GM19468 (cell line): ENCODE results near the gene ZNF837.
"Not testable (repeated sequence)": the region's sequence is repeated elsewhere in the genome, so short reads cannot be mapped to it uniquely, and the experiment has no call there.

Experiments used
- ATAC-seq: cut with Tn5 transposase; IDR thresholded peaks from one replicate; pipeline ENCODE4 v1.9.1; 2021; ENCODE audit warnings: mild to moderate bottlenecking, moderate library complexity, moderate number of reproducible peaks; ENCODE audit not compliant: unreplicated experiment; ENCODE audit errors: extremely low read depth

ZNF837 gene

DNA sequence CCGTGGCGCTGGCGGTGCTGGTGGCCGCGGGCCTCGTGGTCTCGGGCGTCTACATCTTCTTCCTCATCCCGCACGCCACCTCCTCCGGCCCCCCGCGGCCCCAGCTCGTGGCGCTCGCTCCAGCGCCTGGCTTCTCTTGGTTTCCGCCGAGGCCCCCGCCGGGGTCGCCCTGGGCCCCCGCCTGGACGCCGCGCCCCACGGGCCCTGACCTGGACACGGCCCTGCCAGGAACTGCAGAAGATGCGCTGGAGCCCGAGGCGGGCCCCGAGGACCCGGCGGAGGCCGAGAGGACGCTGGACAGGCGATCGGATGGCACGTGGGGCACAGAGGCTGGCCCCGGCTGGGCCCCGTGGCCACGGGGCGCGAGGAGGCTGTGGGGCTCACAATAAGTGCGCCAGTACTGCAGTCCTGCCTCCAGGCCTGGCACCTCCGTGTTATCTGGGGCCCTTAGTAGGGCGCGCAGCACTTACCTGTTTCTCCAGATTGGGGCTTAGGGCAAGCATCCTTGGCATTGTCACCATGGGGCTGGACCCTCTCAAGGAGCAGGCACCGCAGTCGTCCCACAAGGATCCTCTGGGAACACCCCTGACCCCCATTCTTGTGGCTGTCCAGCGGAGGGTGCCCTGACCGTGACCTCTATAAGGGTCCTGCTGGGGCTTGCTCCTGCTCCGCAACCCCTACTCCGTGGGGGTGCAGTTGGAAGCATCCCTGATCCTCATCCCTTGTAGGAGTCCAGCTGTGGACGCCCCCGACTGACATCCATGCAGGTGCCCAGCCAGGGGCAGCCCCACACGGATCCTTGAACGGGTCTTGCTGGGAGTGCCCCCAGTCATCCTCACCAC, 16.1 kb upstream of the ZNF837 start:
- ATAC-seq = no peak

- no peak for ATAC-seq
Measured at GRCh38 chr19:58395979-58396627, 15.3 kb upstream of the ZNF837 start.

DNA sequence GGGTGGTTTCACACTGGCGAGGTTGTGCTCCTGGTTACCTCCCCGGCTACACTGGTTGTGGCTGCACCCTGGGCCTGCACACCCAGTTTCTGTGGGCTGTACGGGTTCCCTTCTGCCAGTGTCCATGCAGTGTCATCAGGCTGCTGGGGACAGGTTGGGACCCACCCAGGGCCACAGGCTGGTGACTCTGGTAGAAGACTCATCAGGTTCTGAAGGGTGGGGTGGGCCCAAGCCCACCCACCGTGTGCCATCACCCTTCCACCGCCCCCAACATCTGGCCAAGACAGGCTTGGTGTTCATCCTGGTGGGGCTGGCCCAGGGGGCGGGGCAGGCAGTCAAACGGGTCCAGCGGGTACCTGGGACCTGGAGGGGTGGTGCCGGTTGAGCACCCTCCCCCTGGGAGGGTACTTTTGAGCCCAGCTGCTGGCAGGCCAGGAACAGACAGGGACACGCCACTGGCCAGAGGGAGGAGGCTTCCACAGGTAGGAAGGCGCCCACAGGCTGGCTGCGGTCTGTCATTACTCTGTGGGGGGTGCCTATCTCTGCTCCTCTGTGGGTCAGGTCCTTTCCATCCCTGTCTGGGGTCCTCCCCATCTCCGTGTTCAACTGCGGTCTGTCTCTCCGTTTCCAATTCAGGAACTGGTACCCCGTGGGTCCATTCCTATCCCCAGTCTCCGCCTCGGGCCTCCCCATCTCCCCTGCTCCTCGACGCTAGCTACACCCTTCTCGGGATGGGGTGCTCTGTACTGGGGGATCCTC, 14.6 kb upstream of the ZNF837 start, which contains the start of gene RNF225:
Gene RNF225, plus strand, starts transcription at position 437 of the 759 bp plus-strand sequence. CDS start 434 bp downstream, outside the sequence.
- ATAC-seq = no peak

DNA sequence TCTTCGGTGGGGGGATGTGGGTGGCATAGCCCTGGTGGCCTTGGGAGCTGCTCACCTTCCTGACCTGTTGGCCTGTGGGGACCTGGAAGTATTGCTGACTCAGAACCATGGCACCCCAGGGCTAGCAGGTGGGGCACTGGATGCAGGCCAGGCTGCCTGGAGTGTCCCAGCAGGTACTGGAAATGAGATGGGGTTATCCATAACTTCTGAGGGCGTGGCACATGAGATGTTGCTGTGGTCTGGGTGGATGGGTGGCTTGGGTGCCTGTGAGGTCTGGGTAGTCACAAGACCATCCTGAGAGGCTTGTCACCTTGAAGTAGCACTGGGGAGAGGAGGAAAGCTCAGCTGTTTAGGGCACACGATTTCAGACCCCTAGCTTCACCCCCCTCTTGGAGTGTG, 14.0 kb upstream of the ZNF837 start:
- ATAC-seq = no peak

- no peak for ATAC-seq
Measured at GRCh38 chr19:58393725-58394033, 12.8 kb upstream of the ZNF837 start.

- no peak for ATAC-seq
Measured at GRCh38 chr19:58392945-58393724, 12.3 kb upstream of the ZNF837 start.

DNA sequence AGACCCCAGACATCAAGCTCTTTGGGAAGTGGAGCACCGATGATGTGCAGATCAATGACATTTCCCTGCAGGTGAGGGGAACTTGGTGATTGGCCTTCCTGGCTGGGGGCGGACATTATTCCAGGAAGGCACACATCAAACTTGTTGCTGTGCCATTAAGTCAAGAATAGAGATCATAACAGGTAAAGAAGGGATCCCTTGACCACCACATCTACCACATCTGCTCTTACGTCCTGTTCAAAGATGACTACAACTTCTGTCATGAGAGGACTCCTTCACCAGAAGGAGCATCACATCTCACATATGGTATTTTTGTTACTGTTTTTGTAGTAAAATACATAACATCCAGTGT, 7.3 kb upstream of the ZNF837 start:
- ATAC-seq = no peak

- no peak for ATAC-seq
Measured at GRCh38 chr19:58387338-58388174, 6.7 kb upstream of the ZNF837 start.

DNA sequence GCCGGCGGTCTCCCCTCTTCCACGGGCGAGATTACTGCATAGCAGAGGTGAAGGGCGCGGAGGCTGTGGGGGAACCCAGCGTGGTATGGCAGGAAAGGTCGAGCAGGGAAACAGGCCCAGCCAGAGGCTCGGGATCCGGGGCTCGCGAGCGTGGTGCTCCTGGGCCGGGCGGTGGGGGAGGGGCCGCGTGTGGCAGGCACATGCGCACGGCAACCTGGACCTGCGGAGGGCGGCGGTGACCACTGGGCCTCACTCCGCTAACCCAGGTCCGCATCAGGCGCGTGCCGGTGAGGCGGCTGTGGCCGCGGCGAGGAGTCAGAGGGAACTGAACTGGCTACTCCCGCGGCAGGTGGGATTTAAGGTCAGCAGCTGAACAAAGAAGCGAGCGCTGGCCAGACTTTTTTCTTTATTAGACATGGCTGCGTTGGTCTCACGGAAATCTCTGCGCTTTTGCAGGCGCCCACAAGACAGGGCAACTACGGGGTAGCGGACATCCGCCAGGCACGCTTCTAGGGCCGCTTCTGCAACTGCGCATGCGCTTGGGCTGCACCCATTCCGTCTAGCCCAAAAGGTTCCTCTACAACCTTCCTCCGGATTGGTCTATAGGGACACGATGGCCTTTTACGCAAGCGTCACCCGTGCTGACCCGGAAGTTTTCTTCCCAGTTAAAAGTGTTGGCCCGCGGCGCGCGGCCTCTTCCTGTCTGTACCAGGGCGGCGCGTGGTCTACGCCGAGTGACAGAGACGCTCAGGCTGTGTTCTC, 5.9 kb upstream of the ZNF837 start, which contains the start of gene RPS5:
Gene RPS5, plus strand, starts transcription at position 694 of the 762 bp plus-strand sequence. CDS start 869 bp downstream, outside the sequence.
- ATAC-seq = peak; percentile 83

GRCh38 chr19:58385891-58386575, 5.2 kb upstream of the ZNF837 start:
- ATAC-seq = no peak

DNA sequence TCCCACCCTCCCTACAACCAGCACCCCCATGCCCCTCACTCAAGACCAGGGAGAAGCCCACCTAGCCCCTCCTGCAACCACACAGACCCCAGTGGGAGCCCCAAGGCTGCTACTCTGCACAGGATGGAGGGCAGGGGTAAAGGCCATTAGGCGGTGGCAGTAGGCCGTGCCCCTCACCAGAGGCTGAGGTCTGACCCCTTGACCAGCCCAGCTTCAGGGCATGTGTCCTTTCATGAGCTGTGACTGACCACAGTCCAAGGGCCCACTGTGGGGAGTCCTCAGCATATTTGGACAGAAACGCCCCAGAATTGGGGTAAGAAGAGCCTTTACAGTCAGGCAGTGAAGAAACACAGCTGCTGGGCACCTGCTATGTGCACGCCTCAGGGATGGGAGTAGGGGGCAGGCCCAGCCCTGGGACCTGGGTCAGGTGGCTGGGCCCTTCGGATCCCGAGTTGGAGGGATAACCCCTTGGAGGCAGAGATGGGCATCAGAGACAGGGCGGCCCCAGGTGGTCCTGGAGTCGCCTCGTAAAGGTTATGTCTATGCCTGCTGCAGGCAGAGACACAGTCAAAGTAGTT, 4.6 kb upstream of the ZNF837 start:
- ATAC-seq = no peak

DNA sequence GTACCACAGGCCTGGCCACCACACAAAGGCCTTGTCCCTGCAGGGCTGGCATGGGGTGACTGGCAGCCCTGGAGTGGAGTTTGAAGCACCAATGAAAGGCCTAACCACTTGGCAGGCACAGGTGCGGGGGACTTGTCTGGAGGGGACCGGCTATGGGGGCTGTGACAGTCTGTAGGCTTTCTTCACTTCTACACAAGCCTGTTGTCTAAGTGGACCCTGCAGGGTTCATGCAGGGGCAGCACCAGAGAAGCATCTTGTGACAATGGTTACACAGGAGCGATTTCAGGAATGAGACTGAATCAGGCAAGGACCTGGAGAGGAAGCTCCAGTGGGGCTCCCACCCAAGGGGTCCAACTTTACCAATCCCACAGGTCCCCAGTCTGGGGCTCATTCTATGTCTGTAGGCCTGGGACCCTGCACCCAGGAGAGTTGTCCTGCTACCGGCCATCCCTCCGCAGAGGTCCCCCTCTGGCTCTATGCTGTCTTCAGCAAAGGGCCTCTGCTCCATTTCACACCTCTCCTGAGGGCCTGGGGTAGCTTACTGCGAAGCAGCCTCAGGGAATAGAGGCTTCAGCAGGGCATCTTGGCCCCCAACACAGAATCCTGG, 2.3 kb upstream of the ZNF837 start:
- no peak for ATAC-seq

- ATAC-seq = no peak
Measured at GRCh38 chr19:58381460-58382212, 806 bp upstream of the ZNF837 start.

DNA sequence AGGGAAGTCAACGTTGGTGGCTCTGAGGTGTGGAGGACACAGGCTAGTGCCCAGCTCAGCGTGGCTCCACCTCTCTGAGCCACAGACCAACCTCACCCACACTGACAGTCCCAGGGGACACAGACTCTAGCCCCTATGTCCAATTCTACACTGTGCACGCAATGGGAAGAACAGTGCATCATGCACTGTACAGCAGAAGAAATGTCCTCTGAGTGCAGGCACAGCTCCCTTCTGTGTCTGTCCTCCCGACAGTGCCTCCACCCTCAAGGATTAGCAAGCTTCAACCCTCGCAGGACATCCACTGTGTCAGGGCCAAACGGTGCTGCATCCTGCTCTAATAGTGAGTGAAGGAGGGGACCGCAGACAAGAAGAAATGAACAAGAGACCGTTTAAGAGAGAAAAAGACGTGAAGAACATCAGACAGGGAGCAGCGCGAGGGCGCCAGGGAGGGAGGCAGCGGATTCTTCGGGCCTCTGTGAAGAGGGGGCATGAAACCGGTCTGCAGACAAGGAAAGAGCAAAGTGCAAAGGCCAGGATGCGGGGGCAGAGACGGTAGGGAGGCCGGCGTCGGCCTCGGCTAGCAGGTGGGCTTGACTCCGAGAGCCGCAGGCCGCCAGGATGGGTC, 681 bp downstream of the ZNF837 start:
- ATAC-seq = no peak

DNA sequence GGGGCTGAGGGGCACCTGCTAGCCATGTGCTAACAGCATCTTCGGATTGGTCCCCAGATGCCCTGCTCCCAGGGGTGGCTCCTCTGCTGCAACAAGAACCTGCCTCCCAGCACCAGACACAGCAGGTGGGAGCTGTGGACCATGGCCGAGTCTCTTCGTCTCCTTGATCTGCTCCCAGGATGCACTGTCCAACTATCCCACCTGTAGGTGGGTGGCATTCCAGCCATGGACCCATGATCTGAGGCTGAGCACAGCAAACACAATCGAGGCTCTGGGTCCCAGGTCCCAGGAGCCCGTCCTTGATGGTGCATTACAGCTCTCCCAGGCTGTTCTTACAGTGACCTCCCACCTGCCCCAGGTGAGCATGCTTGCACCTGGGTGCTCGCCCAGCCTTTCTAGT, 1.6 kb downstream of the ZNF837 start:
- ATAC-seq = no peak

DNA sequence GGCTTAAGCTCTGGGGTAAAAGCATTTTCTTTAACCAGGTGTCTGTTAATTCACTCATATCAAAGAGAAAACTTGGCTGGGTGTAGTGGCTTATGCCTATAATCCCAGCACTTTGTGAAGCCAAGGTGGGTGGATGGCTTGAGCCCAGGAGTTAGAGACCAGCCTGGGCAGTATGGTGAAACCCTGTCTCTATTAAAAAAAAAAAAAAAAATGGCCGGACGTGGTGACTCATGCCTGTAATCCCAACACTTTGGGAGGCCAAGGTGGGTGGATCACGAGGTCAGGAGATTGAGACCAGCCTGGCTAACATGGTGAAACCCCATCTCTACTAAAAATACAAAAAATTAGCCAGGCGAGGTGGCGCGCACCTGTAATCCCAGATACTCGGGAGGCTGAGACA, 4.1 kb downstream of the ZNF837 start:
- not testable (repeated sequence) for ATAC-seq
